Measurements from ENCODE around the gene SRPK2. TPM values are rescaled to one million over a fixed set of nuclear protein-coding genes. Genes with fewer than 3 reads are reported as not detected.

SRPK2 gene
- total and polyA plus RNA-seq, 12 donors = 10.5 to 40.4 (median 35.1) TPM

DNA sequence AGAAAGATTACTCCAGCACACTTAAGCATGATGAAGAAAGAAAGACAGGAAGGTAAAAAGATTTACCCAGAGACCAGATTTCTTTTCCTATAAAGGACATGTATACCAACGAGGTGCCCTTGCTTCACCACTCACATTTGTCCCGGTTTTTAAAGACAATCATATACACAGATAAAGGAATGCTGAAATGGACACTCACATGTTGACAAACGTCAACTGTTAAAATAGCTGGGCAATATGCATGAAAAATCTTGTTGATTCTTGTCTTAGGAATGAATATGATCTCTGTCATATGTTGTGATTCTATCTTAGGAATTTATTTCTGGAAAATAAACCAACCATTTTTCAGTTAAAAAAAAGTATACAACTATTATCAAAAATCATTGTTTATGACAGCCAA lies 158.2 kb downstream of the SRPK2 start:
- intact Hi-C loops (cut with DNase I) = no loop called here
- Histone ChIP-seq H3K9me3 (peaks cover 0 to 6% (median 0%) of the 10 kb centered on the region in 11 donors), H3K27me3 (no peaks in the 10 kb centered on the region), H3K27ac (no peak overlapping the region), H3K4me3 (no peak overlapping the region), H3K36me3 (peaks cover 0 to 8% (median 0%) of the 10 kb centered on the region in 9 donors), H3K4me1 (peaks cover 0 to 18% (median 2%) of the 10 kb centered on the region in 9 donors)
- TF ChIP-seq CTCF (IDR thresholded peaks at IDR 0.05) = no peak
- DNase-seq (no peak), ATAC-seq (no peak)
- WGBS, 2 donors = 60 to 67% methylated on average over 3 of the region's 3 CpGs

DNA sequence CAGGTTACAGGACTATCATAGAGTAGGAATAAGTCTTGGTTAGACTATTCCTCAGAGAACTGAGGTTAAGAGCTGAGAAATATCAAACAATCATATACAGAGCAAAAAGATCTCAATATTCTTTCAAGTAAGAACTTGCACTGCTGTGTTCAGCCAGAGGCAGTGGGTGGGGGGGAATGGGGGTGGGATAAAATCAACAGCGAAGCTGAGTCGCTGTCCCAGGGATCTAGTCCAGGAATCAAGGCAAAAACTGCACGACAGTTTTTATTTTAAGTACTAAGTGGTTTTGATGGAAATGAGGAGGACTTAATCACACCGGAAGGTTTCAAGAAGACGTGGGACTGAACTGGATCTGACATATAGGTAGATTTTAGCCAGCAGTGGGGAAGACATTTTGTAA lies 159.1 kb downstream of the SRPK2 start:
- Histone ChIP-seq H3K27ac (no peak overlapping the region), H3K4me3 (no peak overlapping the region), H3K36me3 (peaks cover 0 to 8% (median 0%) of the 10 kb centered on the region in 9 donors), H3K9me3 (peaks cover 0 to 6% (median 0%) of the 10 kb centered on the region in 11 donors), H3K27me3 (no peaks in the 10 kb centered on the region), H3K4me1 (peaks cover 0 to 21% (median 11%) of the 10 kb centered on the region in 9 donors)
- no peak for ATAC-seq
- TF ChIP-seq CTCF (IDR thresholded peaks at IDR 0.05) = no peak
- intact Hi-C loops (cut with DNase I) = no loop called here
- WGBS, 2 donors = 87 to 91% methylated on average over 5 of the region's 5 CpGs
- no peak for DNase-seq

- no peak overlapping the region for H3K27ac ChIP-seq
- peaks cover 0 to 8% (median 0%) of the 10 kb centered on the region in 9 donors for H3K36me3 ChIP-seq
- no peak for ATAC-seq
- H3K9me3 ChIP-seq = peaks cover 0 to 6% (median 0%) of the 10 kb centered on the region in 11 donors
- TF ChIP-seq CTCF (IDR thresholded peaks at IDR 0.05) = no peak
- H3K4me3 ChIP-seq = no peak overlapping the region
- peaks cover 0 to 18% (median 10%) of the 10 kb centered on the region in 9 donors for H3K4me1 ChIP-seq
- no peak for DNase-seq
- 87 to 92% methylated on average over 20 of the region's 20 CpGs for WGBS, 2 donors
- intact Hi-C loops (cut with DNase I) = no loop called here
- H3K27me3 ChIP-seq = no peaks in the 10 kb centered on the region
Observed at GRCh38 chr7:105228555-105228954, 160.2 kb downstream of the SRPK2 start.

- no peak for TF ChIP-seq CTCF (IDR thresholded peaks at IDR 0.05)
- peaks cover 0 to 28% (median 14%) of the 10 kb centered on the region in 9 donors for H3K4me1 ChIP-seq
- intact Hi-C loops (cut with DNase I) = no loop called here
- no peak overlapping the region for H3K4me3 ChIP-seq
- DNase-seq (no peak), ATAC-seq (no peak)
- 97% methylated on average over 2 of the region's 2 CpGs for WGBS, 2 donors
- no peak overlapping the region for H3K27ac ChIP-seq
- H3K36me3 ChIP-seq = peaks cover 0 to 8% (median 0%) of the 10 kb centered on the region in 9 donors
- no peaks in the 10 kb centered on the region for H3K27me3 ChIP-seq
- peaks cover 0 to 6% (median 0%) of the 10 kb centered on the region in 11 donors for H3K9me3 ChIP-seq
Observed at GRCh38 chr7:105227391-105227790, 161.3 kb downstream of the SRPK2 start.

Measured in heart right ventricle (tissue), 16 donors.